ENCODE measurements around the gene ZNF205. TPM values are rescaled to one million over a fixed set of nuclear protein-coding genes. Genes with fewer than 3 reads are reported as not detected.

The ZNF205 gene
- total and polyA plus RNA-seq, 9 of the 15 experiments (the other 6 are each of a cell fraction or from before 2014, with no cell fraction given), result 2.4 to 11.8 (median 5.1) TPM; not detected in 2

DNA sequence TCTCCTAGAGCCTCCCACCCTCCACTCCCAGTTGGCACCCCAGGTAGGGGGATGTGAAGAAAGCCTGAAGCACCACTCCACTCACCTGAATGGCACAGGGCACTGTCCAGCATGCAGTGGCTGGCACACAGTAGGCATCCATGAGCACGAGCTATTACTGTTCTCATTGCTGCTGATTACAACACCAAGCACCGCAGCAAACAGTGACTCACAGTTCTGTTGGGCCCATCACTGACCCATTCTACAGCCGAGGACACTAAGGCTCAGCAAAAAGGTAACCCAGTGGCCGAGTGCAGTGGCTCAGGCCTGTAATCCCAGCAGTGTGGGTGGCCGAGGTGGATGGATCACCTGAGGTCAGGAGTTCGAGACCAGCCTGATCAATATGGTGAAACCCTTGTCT lies 16.0 kb upstream of the ZNF205 start (continued):
- TF ChIP-seq NR2C1 (IDR thresholded peaks at IDR 0.05), result no peak
- no peak for TF ChIP-seq NR2C1 (tag; IDR thresholded peaks at IDR 0.05)
- TF ChIP-seq ZNF316 (IDR thresholded peaks at IDR 0.05), result no peak
- TF ChIP-seq, protein P1, sequence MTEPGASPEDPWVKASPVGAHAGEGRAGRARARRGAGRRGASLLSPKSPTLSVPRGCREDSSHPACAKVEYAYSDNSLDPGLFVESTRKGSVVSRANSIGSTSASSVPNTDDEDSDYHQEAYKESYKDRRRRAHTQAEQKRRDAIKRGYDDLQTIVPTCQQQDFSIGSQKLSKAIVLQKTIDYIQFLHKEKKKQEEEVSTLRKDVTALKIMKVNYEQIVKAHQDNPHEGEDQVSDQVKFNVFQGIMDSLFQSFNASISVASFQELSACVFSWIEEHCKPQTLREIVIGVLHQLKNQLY (CRISPR knock-in tag; conservative IDR thresholded peaks at IDR 0.05), result no peak
- TF ChIP-seq, protein P2, sequence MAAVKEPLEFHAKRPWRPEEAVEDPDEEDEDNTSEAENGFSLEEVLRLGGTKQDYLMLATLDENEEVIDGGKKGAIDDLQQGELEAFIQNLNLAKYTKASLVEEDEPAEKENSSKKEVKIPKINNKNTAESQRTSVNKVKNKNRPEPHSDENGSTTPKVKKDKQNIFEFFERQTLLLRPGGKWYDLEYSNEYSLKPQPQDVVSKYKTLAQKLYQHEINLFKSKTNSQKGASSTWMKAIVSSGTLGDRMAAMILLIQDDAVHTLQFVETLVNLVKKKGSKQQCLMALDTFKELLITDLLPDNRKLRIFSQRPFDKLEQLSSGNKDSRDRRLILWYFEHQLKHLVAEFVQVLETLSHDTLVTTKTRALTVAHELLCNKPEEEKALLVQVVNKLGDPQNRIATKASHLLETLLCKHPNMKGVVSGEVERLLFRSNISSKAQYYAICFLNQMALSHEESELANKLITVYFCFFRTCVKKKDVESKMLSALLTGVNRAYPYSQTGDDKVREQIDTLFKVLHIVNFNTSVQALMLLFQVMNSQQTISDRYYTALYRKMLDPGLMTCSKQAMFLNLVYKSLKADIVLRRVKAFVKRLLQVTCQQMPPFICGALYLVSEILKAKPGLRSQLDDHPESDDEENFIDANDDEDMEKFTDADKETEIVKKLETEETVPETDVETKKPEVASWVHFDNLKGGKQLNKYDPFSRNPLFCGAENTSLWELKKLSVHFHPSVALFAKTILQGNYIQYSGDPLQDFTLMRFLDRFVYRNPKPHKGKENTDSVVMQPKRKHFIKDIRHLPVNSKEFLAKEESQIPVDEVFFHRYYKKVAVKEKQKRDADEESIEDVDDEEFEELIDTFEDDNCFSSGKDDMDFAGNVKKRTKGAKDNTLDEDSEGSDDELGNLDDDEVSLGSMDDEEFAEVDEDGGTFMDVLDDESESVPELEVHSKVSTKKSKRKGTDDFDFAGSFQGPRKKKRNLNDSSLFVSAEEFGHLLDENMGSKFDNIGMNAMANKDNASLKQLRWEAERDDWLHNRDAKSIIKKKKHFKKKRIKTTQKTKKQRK (IDR thresholded peaks at IDR 0.05; ENCODE audit: borderline replicate concordance, low read depth, low read length), result no peak
- TF ChIP-seq, protein P3, sequence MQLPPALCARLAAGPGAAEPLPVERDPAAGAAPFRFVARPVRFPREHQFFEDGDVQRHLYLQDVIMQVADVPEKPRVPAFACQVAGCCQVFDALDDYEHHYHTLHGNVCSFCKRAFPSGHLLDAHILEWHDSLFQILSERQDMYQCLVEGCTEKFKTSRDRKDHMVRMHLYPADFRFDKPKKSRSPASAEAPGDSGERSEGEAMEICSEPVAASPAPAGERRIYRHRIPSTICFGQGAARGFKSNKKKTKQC (CRISPR knock-in tag; IDR thresholded peaks at IDR 0.05), result no peak
- 0 out of 2 replicates have a peak, but pooled peaks have one; percentile 3 for TF ChIP-seq ELF1 (tag; IDR thresholded peaks at IDR 0.05)
- TF ChIP-seq FOS (IDR thresholded peaks at IDR 0.05; ENCODE audit: extremely low read depth, insufficient read length), result no peak
- no peak for TF ChIP-seq MEF2A (IDR thresholded peaks at IDR 0.05; ENCODE audit: control insufficient read depth, low read depth, low read length)
